Cardiac muscle cell (in vitro differentiated cells and primary cell): Measurements from ENCODE around the gene EFCAB13. TPM values are rescaled to one million over a fixed set of nuclear protein-coding genes. Genes with fewer than 3 reads are reported as not detected.

ENCODE experiments used
- DNase-seq, 2 donors: peaks; one replicate each; pipeline versions ENCODE4 v3.0.0 to v3.0.0-alpha.2; 2010 to 2017; ENCODE audit warnings: low read depth in 1 of 2, low spot score in 1 of 2
- H3K27ac ChIP-seq: fragments of 200-600 bp; sonication (generic); 2 replicates; pipeline ENCODE4 v1.5.1; 2016
- H3K27me3 ChIP-seq: fragments of 200-600 bp; sonication (generic); 2 replicates; pipeline ENCODE4 v1.6.0; 2016; ENCODE audit warnings: control low read depth
- H3K36me3 ChIP-seq: fragments of 200-600 bp; sonication (generic); 2 replicates; pipeline ENCODE4 v1.5.1; 2016; ENCODE audit warnings: control low read depth
- H3K4me1 ChIP-seq: fragments of 200-600 bp; sonication (generic); 2 replicates; pipeline ENCODE4 v1.8.1; 2017; ENCODE audit warnings: low read depth, mild to moderate bottlenecking, mixed run types
- H3K4me3 ChIP-seq: fragments of 200-600 bp; sonication (generic); 2 replicates; pipeline ENCODE4 v1.5.1; 2016; ENCODE audit warnings: mild to moderate bottlenecking
- H3K9me3 ChIP-seq: fragments of 200-600 bp; sonication (generic); 2 replicates; pipeline ENCODE4 v1.5.1; 2017; ENCODE audit warnings: low read depth, mild to moderate bottlenecking, control low read depth
- CTCF ChIP-seq: IDR thresholded peaks from 2 replicates; pipeline ENCODE4 v1.5.1; 2012; ENCODE audit warnings: low read depth, mild to moderate bottlenecking, low read length
- polyA plus RNA-seq: library from polyadenylated mRNA; unstranded; fragments of >200 nt; fragmentation: Nextera tagmentation; extraction: Ambion mirVana; gene quantifications from 2 replicates; pipeline ENCODE4 v1.2.1, GENCODE V29; 2016
- total RNA-seq: library from RNA; depleted of rRNA; stranded (reverse); fragments of >200 nt; gene quantifications from 2 replicates; pipeline ENCODE4 v1.2.3, GENCODE V29; 2016

EFCAB13 gene
- total and polyA plus RNA-seq, 2 experiments from 2014 or later, result 5.9 to 6.0 TPM

- Histone ChIP-seq H3K4me3 (no peak overlapping the region), H3K36me3 (peaks cover 55% of the 10 kb centered on the region), H3K9me3 (no peaks in the 10 kb centered on the region), H3K4me1 (no peaks in the 10 kb centered on the region), H3K27me3 (no peaks in the 10 kb centered on the region), H3K27ac (no peak overlapping the region)
- no peak for DNase-seq
- TF ChIP-seq CTCF, result no peak
Observed at GRCh38 chr17:47300718-47301117, 23.0 kb upstream of the EFCAB13 start.

- no peaks in the 10 kb centered on the region for H3K4me1 ChIP-seq
- no peaks in the 10 kb centered on the region for H3K9me3 ChIP-seq
- H3K27ac ChIP-seq, result no peak overlapping the region
- no peak for DNase-seq
- H3K36me3 ChIP-seq, result peaks cover 60% of the 10 kb centered on the region
- no peak overlapping the region for H3K4me3 ChIP-seq
- TF ChIP-seq CTCF, result no peak
- H3K27me3 ChIP-seq, result no peaks in the 10 kb centered on the region
Observed at GRCh38 chr17:47301161-47301560, 22.6 kb upstream of the EFCAB13 start.

- Histone ChIP-seq H3K9me3 (no peaks in the 10 kb centered on the region), H3K4me1 (no peaks in the 10 kb centered on the region), H3K27ac (no peak overlapping the region), H3K4me3 (no peak overlapping the region), H3K27me3 (no peaks in the 10 kb centered on the region), H3K36me3 (peaks cover 61% of the 10 kb centered on the region)
- no peak for TF ChIP-seq CTCF
- no peak for DNase-seq
Observed at GRCh38 chr17:47301831-47302230, 21.9 kb upstream of the EFCAB13 start.

- no peak for DNase-seq
- H3K27ac ChIP-seq, result no peak overlapping the region
- no peaks in the 10 kb centered on the region for H3K9me3 ChIP-seq
- TF ChIP-seq CTCF, result no peak
- peaks cover 71% of the 10 kb centered on the region for H3K36me3 ChIP-seq
- no peak overlapping the region for H3K4me3 ChIP-seq
- no peaks in the 10 kb centered on the region for H3K4me1 ChIP-seq
- no peaks in the 10 kb centered on the region for H3K27me3 ChIP-seq
Observed at GRCh38 chr17:47304186-47304585, 19.6 kb upstream of the EFCAB13 start.

GRCh38 chr17:47305302-47305923 lies 18.3 kb upstream of the EFCAB13 start:
- no peak overlapping the region for H3K27ac ChIP-seq
- no peak for TF ChIP-seq CTCF

More at GRCh38 chr17:47305302-47305923, 18.3 kb upstream of the EFCAB13 start:
- H3K4me3 ChIP-seq, result no peak overlapping the region
- peak in 1 of 2 donors; percentile 95 for DNase-seq
- H3K36me3 ChIP-seq, result peaks cover 65% of the 10 kb centered on the region
- no peaks in the 10 kb centered on the region for H3K4me1 ChIP-seq
- no peaks in the 10 kb centered on the region for H3K9me3 ChIP-seq
- no peaks in the 10 kb centered on the region for H3K27me3 ChIP-seq
